H9 (cell line): Measurements from ENCODE around the gene TMEM176A. TPM values are rescaled to one million over a fixed set of nuclear protein-coding genes. Genes with fewer than 3 reads are reported as not detected.

Experiments used
- DNase-seq: peaks from one replicate; pipeline ENCODE4 v3.0.0-alpha.2; 2017
- H2AFZ ChIP-seq: one replicate; pipeline ENCODE4 v1.6.1; 2013; ENCODE audit warnings: mild to moderate bottlenecking, low read length, control low read depth, moderate library complexity
- H2AK5ac ChIP-seq: 2 replicates; pipeline ENCODE4 v1.6.1; 2013; ENCODE audit warnings: low read length, control low read depth, mixed read lengths; ENCODE audit not compliant: insufficient read length
- H2BK120ac ChIP-seq: one replicate; pipeline ENCODE4 v1.6.1; 2013; ENCODE audit warnings: low read depth, mild to moderate bottlenecking, low read length, control low read depth, inconsistent platforms; ENCODE audit not compliant: poor library complexity, severe bottlenecking
- H2BK12ac ChIP-seq: 2 replicates; pipeline ENCODE4 v1.6.1; 2013; ENCODE audit warnings: low read length, control low read depth, mixed read lengths, low read depth; ENCODE audit not compliant: insufficient read length
- H2BK15ac ChIP-seq: 2 replicates; pipeline ENCODE4 v1.6.1; 2013; ENCODE audit warnings: low read depth, low read length, control low read depth
- H2BK20ac ChIP-seq: one replicate; pipeline ENCODE4 v1.6.1; 2013; ENCODE audit warnings: low read depth, mild to moderate bottlenecking, low read length, control low read depth, inconsistent platforms; ENCODE audit not compliant: poor library complexity, severe bottlenecking
- H2BK5ac ChIP-seq: 2 replicates; pipeline ENCODE4 v1.6.1; 2013; ENCODE audit warnings: low read length, control low read depth, mixed read lengths; ENCODE audit not compliant: insufficient read length
- H3K14ac ChIP-seq: 2 replicates; pipeline ENCODE4 v1.6.1; 2013; ENCODE audit warnings: low read length, control low read depth; ENCODE audit not compliant: insufficient read depth
- H3K18ac ChIP-seq: 2 replicates; pipeline ENCODE4 v1.6.1; 2013; ENCODE audit warnings: low read depth, mild to moderate bottlenecking, mixed read lengths, low read length, control low read depth; ENCODE audit not compliant: insufficient read length
- H3K23ac ChIP-seq: 2 replicates; pipeline ENCODE4 v1.6.1; 2013; ENCODE audit warnings: low read length, control low read depth, mixed read lengths, low read depth; ENCODE audit not compliant: insufficient read length
- H3K23me2 ChIP-seq: 2 replicates; pipeline ENCODE4 v1.6.1; 2013; ENCODE audit warnings: low read depth, mild to moderate bottlenecking, mixed read lengths, low read length, control low read depth; ENCODE audit not compliant: insufficient read length, poor library complexity, severe bottlenecking
- H3K27ac ChIP-seq: 2 replicates; pipeline ENCODE4 v1.5.1; 2013; ENCODE audit warnings: low read length, control low read depth, mixed read lengths, low read depth; ENCODE audit not compliant: insufficient read length
- H3K27me3 ChIP-seq: 2 replicates; pipeline ENCODE4 v1.6.1; 2013; ENCODE audit warnings: low read length, control low read depth, inconsistent platforms; ENCODE audit not compliant: insufficient read depth
- H3K4ac ChIP-seq: 2 replicates; pipeline ENCODE4 v1.6.1; 2013; ENCODE audit warnings: low read depth, mild to moderate bottlenecking, control low read depth, inconsistent platforms, low read length, moderate library complexity
- H3K4me1 ChIP-seq: 2 replicates; pipeline ENCODE4 v1.6.1; 2013; ENCODE audit warnings: low read length, control low read depth, inconsistent platforms; ENCODE audit not compliant: insufficient read depth
- H3K4me2 ChIP-seq: 2 replicates; pipeline ENCODE4 v1.6.1; 2013; ENCODE audit warnings: low read length, control low read depth, mixed read lengths; ENCODE audit not compliant: insufficient read length, insufficient read depth
- H3K56ac ChIP-seq: 2 replicates; pipeline ENCODE4 v1.6.1; 2013; ENCODE audit warnings: low read depth, mild to moderate bottlenecking, mixed read lengths, low read length, control low read depth; ENCODE audit not compliant: insufficient read length
- H3K79me1 ChIP-seq: 2 replicates; pipeline ENCODE4 v1.6.1; 2013; ENCODE audit warnings: low read depth, mild to moderate bottlenecking, moderate library complexity, low read length, control low read depth, inconsistent platforms; ENCODE audit not compliant: insufficient read depth, poor library complexity, severe bottlenecking
- H3K79me2 ChIP-seq: 2 replicates; pipeline ENCODE4 v1.6.1; 2013; ENCODE audit warnings: low read length, control low read depth, inconsistent platforms; ENCODE audit not compliant: insufficient read depth
- H3K9ac ChIP-seq: 2 replicates; pipeline ENCODE4 v1.6.1; 2013; ENCODE audit warnings: low read length, control low read depth, mixed read lengths; ENCODE audit not compliant: insufficient read length; ENCODE audit errors: extremely low read depth
- H3K9me3 ChIP-seq: one replicate; pipeline ENCODE4 v1.6.1; 2013; ENCODE audit warnings: low read depth, low read length, inconsistent platforms; ENCODE audit not compliant: control insufficient read depth
- H3T11ph ChIP-seq: one replicate; pipeline ENCODE4 v1.6.1; 2013; ENCODE audit warnings: mild to moderate bottlenecking, low read length, control low read depth, inconsistent platforms
- H4K20me1 ChIP-seq: one replicate; pipeline ENCODE4 v1.6.1; 2013; ENCODE audit not compliant: control insufficient read depth, insufficient read length, insufficient read depth
- H4K5ac ChIP-seq: 2 replicates; pipeline ENCODE4 v1.6.1; 2013; ENCODE audit warnings: low read depth, mild to moderate bottlenecking, mixed read lengths, low read length, control low read depth; ENCODE audit not compliant: insufficient read length
- H4K8ac ChIP-seq: replicated peaks from 2 replicates; pipeline ENCODE4 v1.6.1; 2013; ENCODE audit warnings: low read length, control low read depth, mixed read lengths, low read depth; ENCODE audit not compliant: insufficient read length
- H4K91ac ChIP-seq: 2 replicates; pipeline ENCODE4 v1.6.1; 2013; ENCODE audit warnings: low read depth, mild to moderate bottlenecking, moderate library complexity, mixed read lengths, low read length, control low read depth; ENCODE audit not compliant: insufficient read length
- H3K27ac Mint-ChIP-seq, 3 experiments: 2 replicates in 2 of 3; 3 replicates in 1 of 3; pipeline ENCODE4 v1.8.0; 2020 to 2021; ENCODE audit warnings: mixed read lengths in 3 of 3, mild to moderate bottlenecking in 1 of 3, moderate library complexity in 1 of 3
- H3K27me3 Mint-ChIP-seq: 2 replicates; pipeline ENCODE4 v1.8.0; 2021; ENCODE audit warnings: low read depth, mild to moderate bottlenecking, moderate library complexity, mixed read lengths
- H3K36me3 Mint-ChIP-seq, 3 experiments: 2 replicates in 2 of 3; 3 replicates in 1 of 3; pipeline ENCODE4 v1.8.0; 2020 to 2021; ENCODE audit warnings: low read depth in 3 of 3, mixed read lengths in 3 of 3; ENCODE audit not compliant: insufficient read depth in 1 of 3
- H3K4me1 Mint-ChIP-seq, 2 experiments: 2 replicates each; pipeline ENCODE4 v1.8.0; 2020; ENCODE audit warnings: mixed read lengths in 2 of 2
- H3K4me3 Mint-ChIP-seq, 2 experiments: 2 replicates in 1 of 2; 3 replicates in 1 of 2; pipeline ENCODE4 v1.8.0; 2020 to 2021; ENCODE audit warnings: mild to moderate bottlenecking in 2 of 2, mixed read lengths in 2 of 2, moderate library complexity in 1 of 2
- H3K9me3 Mint-ChIP-seq, 2 experiments: 2 replicates in 1 of 2; 3 replicates in 1 of 2; pipeline ENCODE4 v1.8.0; 2020; ENCODE audit warnings: mild to moderate bottlenecking in 2 of 2, mixed read lengths in 2 of 2, moderate library complexity in 1 of 2
- CTCF ChIP-seq: fragments of 200-600 bp; sonication (generic); conservative IDR thresholded peaks from 3 replicates; pipeline ENCODE4 v1.8.0; 2021; ENCODE audit warnings: antibody characterized with exemption, mild to moderate bottlenecking
- WGBS: extraction: QIAGEN DNeasy Blood & Tissue Kit; methylation state at CpG from one replicate; pipeline ENCODE4 v1.1.7; 2013; ENCODE audit warnings: missing lambda C conversion rate, low lambda C conversion rate, mixed read lengths; ENCODE audit not compliant: insufficient read length; ENCODE audit errors: extremely low coverage; 5-methylcytosine and 5-hydroxymethylcytosine counted together
- total RNA-seq: library from RNA; stranded (reverse); gene quantifications from 2 replicates; pipeline ENCODE4 v1.2.1, GENCODE V29; 2021

TMEM176A gene
- total RNA-seq, 1 experiment from 2014 or later = not detected

- Histone ChIP-seq H2BK5ac (no peak overlapping the region), H2BK120ac (no peak overlapping the region), H3T11ph (no peak overlapping the region), H3K9ac (no peak overlapping the region), H2BK15ac (no peak overlapping the region), H3K79me1 (no peaks in the 10 kb centered on the region), H2AK5ac (no peak overlapping the region), H4K8ac (no peak overlapping the region), H3K27ac (no peak overlapping the region), H2BK20ac (no peak overlapping the region), H4K91ac (no peak overlapping the region), H3K14ac (no peak overlapping the region), H3K18ac (no peak overlapping the region), H2AFZ (no peak overlapping the region), H3K56ac (no peak overlapping the region), H3K27me3 (no peaks in the 10 kb centered on the region; the same call in 1 of the 2 replicates), H3K23ac (no peak overlapping the region), H3K4me2 (no peak overlapping the region), H4K5ac (no peak overlapping the region), H4K20me1 (no peaks in the 10 kb centered on the region), H2BK12ac (no peak overlapping the region), H3K79me2 (no peaks in the 10 kb centered on the region), H3K4me1 (no peaks in the 10 kb centered on the region), H3K4ac (no peak overlapping the region), H3K9me3 (no peaks in the 10 kb centered on the region), H3K23me2 (no peaks in the 10 kb centered on the region)
- no peak for DNase-seq
- no peak for TF ChIP-seq CTCF
- no peak overlapping the region for H3K4me3 Mint-ChIP-seq
- H3K4me1 Mint-ChIP-seq = no peaks in the 10 kb centered on the region
- H3K9me3 Mint-ChIP-seq = peaks cover 4 to 5% of the 10 kb centered on the region in 2 experiments; a peak in 2 of 5 replicates
- H3K27me3 Mint-ChIP-seq = peaks cover 67% of the 10 kb centered on the region
- no CpG with 5 or more reads among the region's 1 CpG for WGBS
- H3K27ac Mint-ChIP-seq = no peak overlapping the region
- H3K36me3 Mint-ChIP-seq = no peaks in the 10 kb centered on the region
These were observed 41.1 kb upstream of the TMEM176A start for GRCh38 chr7:150759479-150759878.
